CD4-positive, alpha-beta T cell (primary cell): ENCODE data around the gene PTGIS. TPM values are rescaled to one million over a fixed set of nuclear protein-coding genes. Genes with fewer than 3 reads are reported as not detected.

Experiments used
- ATAC-seq: fragments of 200-7000 bp; cut with Tn5 transposase; one replicate; pipeline ENCODE4 v1.10.0; 2022; ENCODE audit warnings: mild to moderate bottlenecking; ENCODE audit not compliant: poor library complexity
- CTCF ChIA-PET: fragments of 350-600 bp; sonication (Branson Sonifier 250); formaldehyde crosslinking; loops from one replicate; lab custom pipeline; 2021; ENCODE audit warnings: antibody characterized with exemption, inconsistent platforms; lab: Charles Lee
- POLR2A ChIA-PET: fragments of 350-600 bp; sonication (Branson Sonifier 250); formaldehyde crosslinking; loops from one replicate; lab custom pipeline; 2021; ENCODE audit warnings: antibody characterized with exemption, inconsistent platforms; lab: Charles Lee
- DNase-seq, 14 experiments: peaks; one replicate each; pipeline ENCODE4 v3.0.0-alpha.2; 2013 to 2020; ENCODE audit warnings: mixed read lengths in 2 of 14
- H3K27ac ChIP-seq, 2 donors: one replicate each; pipeline versions ENCODE4 v1.5.1 to v1.7.0; 2013; ENCODE audit warnings: low read length in 2 of 2, low read depth in 1 of 2, mild to moderate bottlenecking in 1 of 2
- H3K27me3 ChIP-seq, 2 experiments: 1 replicate in 1 of 2; 2 replicates in 1 of 2; pipeline versions ENCODE4 v1.6.1 to v1.7.0; 2013; ENCODE audit warnings: low read length in 2 of 2, control low read depth in 1 of 2, mild to moderate bottlenecking in 1 of 2, moderate library complexity in 1 of 2; ENCODE audit not compliant: insufficient read depth in 2 of 2, control insufficient read depth in 1 of 2
- H3K36me3 ChIP-seq: one replicate; pipeline ENCODE4 v1.6.1; 2013; ENCODE audit warnings: low read length, control low read depth; ENCODE audit not compliant: insufficient read depth
- H3K4me1 ChIP-seq: one replicate; pipeline ENCODE4 v1.6.1; 2013; ENCODE audit warnings: low read length, control low read depth; ENCODE audit not compliant: insufficient read depth
- H3K4me3 ChIP-seq: one replicate; pipeline ENCODE4 v1.5.1; 2013; ENCODE audit warnings: mild to moderate bottlenecking, low read length, moderate library complexity
- H3K9me3 ChIP-seq, 2 experiments: 1 replicate in 1 of 2; 2 replicates in 1 of 2; pipeline versions ENCODE4 v1.6.1 to v1.7.0; 2013; ENCODE audit warnings: low read length in 2 of 2, mild to moderate bottlenecking in 2 of 2, control low read depth in 1 of 2, moderate library complexity in 1 of 2; ENCODE audit not compliant: control insufficient read depth in 1 of 2, insufficient read depth in 1 of 2
- H3K27ac Mint-ChIP-seq: one replicate; pipeline ENCODE4 v1.8.0; 2020; ENCODE audit warnings: mixed read lengths
- H3K27me3 Mint-ChIP-seq: one replicate; pipeline ENCODE4 v1.8.0; 2021; ENCODE audit warnings: mixed read lengths
- H3K36me3 Mint-ChIP-seq: one replicate; pipeline ENCODE4 v1.8.0; 2021; ENCODE audit warnings: low read depth, mixed read lengths
- H3K4me1 Mint-ChIP-seq: one replicate; pipeline ENCODE4 v1.8.0; 2021; ENCODE audit warnings: low read depth, mixed read lengths
- H3K4me3 Mint-ChIP-seq: one replicate; pipeline ENCODE4 v1.8.0; 2020; ENCODE audit warnings: mild to moderate bottlenecking, mixed read lengths
- H3K9me3 Mint-ChIP-seq: one replicate; pipeline ENCODE4 v1.8.0; 2020; ENCODE audit warnings: mixed read lengths
- CTCF ChIP-seq: fragments of 200-600 bp; IDR thresholded peaks from one replicate; pipeline ENCODE4 v1.8.0; 2022; ENCODE audit warnings: antibody characterized with exemption, mild to moderate bottlenecking
- intact Hi-C, 2 experiments: fragments of 100-400 bp; cut with DNase I in 1 of 2; cut with micrococcal nuclease in 1 of 2; formaldehyde crosslinking; loops; one replicate each; pipeline versions ENCODE4 v1.15.1 to v1.9.0; 2023 to 2025; cut with DNase I, micrococcal nuclease
- total RNA-seq, 174 experiments: library from RNA in 2 of 174; stranded (reverse) in 2 of 174; gene quantifications; one replicate each; pipeline ENCODE4 v1.2.3 and lab custom pipeline; 2021 to 2026

Gene PTGIS
- total RNA-seq, 2 experiments from 2014 or later: not detected

- Histone ChIP-seq H3K4me1 (no peaks in the 10 kb centered on the region), H3K9me3 (no peaks in the 10 kb centered on the region), H3K36me3 (no peaks in the 10 kb centered on the region), H3K27ac (no peak overlapping the region), H3K4me3 (no peak overlapping the region), H3K27me3 (peaks cover 0 to 6% of the 10 kb centered on the region in 2 experiments)
- intact Hi-C loops: no loop called here
- ChIA-PET POLR2A (no interaction called here), CTCF (no interaction called here)
- no peaks in the 10 kb centered on the region for H3K4me1 Mint-ChIP-seq
- H3K4me3 Mint-ChIP-seq: no peak overlapping the region
- TF ChIP-seq CTCF: no peak
- ATAC-seq (no peak), DNase-seq (no peak)
- H3K9me3 Mint-ChIP-seq: no peaks in the 10 kb centered on the region
- H3K27me3 Mint-ChIP-seq: peaks cover 42% of the 10 kb centered on the region
- H3K27ac Mint-ChIP-seq: no peak overlapping the region
- H3K36me3 Mint-ChIP-seq: no peaks in the 10 kb centered on the region
Measured at GRCh38 chr20:49455691-49456090, 112.2 kb downstream of the PTGIS start.

Other genes with a start within 250 kb of the PTGIS start
- gene KCNB1, start 85.5 kb downstream of the PTGIS start, total RNA-seq: under 1 TPM; 0.06 to 0.08 TPM
- 1 to 10 TPM; 3.1 to 3.2 TPM for gene B4GALT5, start 145.7 kb upstream of the PTGIS start, total RNA-seq
- 10 to 100 TPM; 29.5 to 30.2 TPM for gene SLC9A8, start 244.7 kb upstream of the PTGIS start, total RNA-seq